ENCODE results near the gene RHBDF1. TPM values are rescaled to one million over a fixed set of nuclear protein-coding genes. Genes with fewer than 3 reads are reported as not detected.
A peak's percentile ranks its signal among the peaks of the same experiment; 100 is the strongest.

Gene RHBDF1
- polyA plus RNA-seq (2012; ENCODE audit: low read depth, missing spikeins) = 3.3 TPM

GRCh38 chr16:72561-73548 lies at the start of gene RHBDF1:
Gene RHBDF1 (minus strand): TSS chr16:72631. CDS start chr16:65015, 7,616 bp downstream.
- DNase-seq (ENCODE audit: insufficient read length, low spot score) = no peak
- TF ChIP-seq POLR2AphosphoS5 (IDR thresholded peaks at IDR 0.05; ENCODE audit: low read depth, low read length) (no peak), PAX5 (IDR thresholded peaks at IDR 0.05; ENCODE audit: insufficient read depth, low read length, severe bottlenecking) (no peak), POU2F2 (IDR thresholded peaks at IDR 0.05; ENCODE audit: low read depth, low read length) (no peak), SPI1 (IDR thresholded peaks at IDR 0.05; ENCODE audit: low read depth, low read length) (no peak), POLR2A (IDR thresholded peaks at IDR 0.05; ENCODE audit: low read depth, low read length) (no peak), TAF1 (IDR thresholded peaks at IDR 0.05; ENCODE audit: low read depth, low read length) (no peak)
- FAIRE-seq = peak; percentile 87

GRCh38 chr16:120756-121155 lies 48.3 kb upstream of the RHBDF1 start:
- TF ChIP-seq SPI1 (IDR thresholded peaks at IDR 0.05; ENCODE audit: low read depth, low read length) (no peak), POU2F2 (IDR thresholded peaks at IDR 0.05; ENCODE audit: low read depth, low read length) (no peak), POLR2A (IDR thresholded peaks at IDR 0.05; ENCODE audit: low read depth, low read length) (no peak), TAF1 (IDR thresholded peaks at IDR 0.05; ENCODE audit: low read depth, low read length) (no peak), PAX5 (IDR thresholded peaks at IDR 0.05; ENCODE audit: insufficient read depth, low read length, severe bottlenecking) (no peak), POLR2AphosphoS5 (IDR thresholded peaks at IDR 0.05; ENCODE audit: low read depth, low read length) (no peak)
- FAIRE-seq (no peak), DNase-seq (ENCODE audit: insufficient read length, low spot score) (no peak)

- TF ChIP-seq TAF1 (IDR thresholded peaks at IDR 0.05; ENCODE audit: low read depth, low read length) (no peak), POU2F2 (IDR thresholded peaks at IDR 0.05; ENCODE audit: low read depth, low read length) (no peak), POLR2A (IDR thresholded peaks at IDR 0.05; ENCODE audit: low read depth, low read length) (no peak), POLR2AphosphoS5 (IDR thresholded peaks at IDR 0.05; ENCODE audit: low read depth, low read length) (no peak)
- no peak for FAIRE-seq
- no peak for DNase-seq (ENCODE audit: insufficient read length, low spot score)
Measured at GRCh38 chr16:119835-120491, 47.5 kb upstream of the RHBDF1 start.

- DNase-seq (ENCODE audit: insufficient read length, low spot score) (no peak), FAIRE-seq (no peak)
- no peak for TF ChIP-seq POLR2A (IDR thresholded peaks at IDR 0.05; ENCODE audit: low read depth, low read length)
- no peak for TF ChIP-seq PAX5 (IDR thresholded peaks at IDR 0.05; ENCODE audit: insufficient read depth, low read length, severe bottlenecking)
- TF ChIP-seq SPI1 (IDR thresholded peaks at IDR 0.05; ENCODE audit: low read depth, low read length) = no peak
- no peak for TF ChIP-seq POU2F2 (IDR thresholded peaks at IDR 0.05; ENCODE audit: low read depth, low read length)
- TF ChIP-seq TAF1 (IDR thresholded peaks at IDR 0.05; ENCODE audit: low read depth, low read length) = no peak
- TF ChIP-seq POLR2AphosphoS5 (IDR thresholded peaks at IDR 0.05; ENCODE audit: low read depth, low read length) = no peak
Measured at GRCh38 chr16:119295-119694, 46.9 kb upstream of the RHBDF1 start.

- DNase-seq (ENCODE audit: insufficient read length, low spot score) (no peak), FAIRE-seq (no peak)
- no peak for TF ChIP-seq POLR2AphosphoS5 (IDR thresholded peaks at IDR 0.05; ENCODE audit: low read depth, low read length)
- TF ChIP-seq PAX5 (IDR thresholded peaks at IDR 0.05; ENCODE audit: insufficient read depth, low read length, severe bottlenecking) = no peak
- no peak for TF ChIP-seq POU2F2 (IDR thresholded peaks at IDR 0.05; ENCODE audit: low read depth, low read length)
- no peak for TF ChIP-seq SPI1 (IDR thresholded peaks at IDR 0.05; ENCODE audit: low read depth, low read length)
- no peak for TF ChIP-seq POLR2A (IDR thresholded peaks at IDR 0.05; ENCODE audit: low read depth, low read length)
- TF ChIP-seq TAF1 (IDR thresholded peaks at IDR 0.05; ENCODE audit: low read depth, low read length) = no peak
Measured at GRCh38 chr16:118857-119256, 46.4 kb upstream of the RHBDF1 start.

- DNase-seq (ENCODE audit: insufficient read length, low spot score) (peak; percentile 65), FAIRE-seq (peak; percentile 5)
- no peak for TF ChIP-seq PAX5 (IDR thresholded peaks at IDR 0.05; ENCODE audit: insufficient read depth, low read length, severe bottlenecking)
- no peak for TF ChIP-seq SPI1 (IDR thresholded peaks at IDR 0.05; ENCODE audit: low read depth, low read length)
- no peak for TF ChIP-seq POU2F2 (IDR thresholded peaks at IDR 0.05; ENCODE audit: low read depth, low read length)
- no peak for TF ChIP-seq POLR2A (IDR thresholded peaks at IDR 0.05; ENCODE audit: low read depth, low read length)
- TF ChIP-seq TAF1 (IDR thresholded peaks at IDR 0.05; ENCODE audit: low read depth, low read length) = no peak
- TF ChIP-seq POLR2AphosphoS5 (IDR thresholded peaks at IDR 0.05; ENCODE audit: low read depth, low read length) = no peak
Measured at GRCh38 chr16:117379-118365, 45.2 kb upstream of the RHBDF1 start.

- DNase-seq (ENCODE audit: insufficient read length, low spot score) = no peak
- no peak for FAIRE-seq
- no peak for TF ChIP-seq POLR2AphosphoS5 (IDR thresholded peaks at IDR 0.05; ENCODE audit: low read depth, low read length)
- no peak for TF ChIP-seq TAF1 (IDR thresholded peaks at IDR 0.05; ENCODE audit: low read depth, low read length)
- no peak for TF ChIP-seq SPI1 (IDR thresholded peaks at IDR 0.05; ENCODE audit: low read depth, low read length)
- no peak for TF ChIP-seq POU2F2 (IDR thresholded peaks at IDR 0.05; ENCODE audit: low read depth, low read length)
- TF ChIP-seq PAX5 (IDR thresholded peaks at IDR 0.05; ENCODE audit: insufficient read depth, low read length, severe bottlenecking) = no peak
- TF ChIP-seq POLR2A (IDR thresholded peaks at IDR 0.05; ENCODE audit: low read depth, low read length) = no peak
Measured at GRCh38 chr16:116015-116414, 43.6 kb upstream of the RHBDF1 start.

GRCh38 chr16:114327-114726 lies 41.9 kb upstream of the RHBDF1 start:
- no peak for DNase-seq (ENCODE audit: insufficient read length, low spot score)
- FAIRE-seq = no peak
- TF ChIP-seq SPI1 (IDR thresholded peaks at IDR 0.05; ENCODE audit: low read depth, low read length) (no peak), POU2F2 (IDR thresholded peaks at IDR 0.05; ENCODE audit: low read depth, low read length) (no peak), PAX5 (IDR thresholded peaks at IDR 0.05; ENCODE audit: insufficient read depth, low read length, severe bottlenecking) (no peak), POLR2A (IDR thresholded peaks at IDR 0.05; ENCODE audit: low read depth, low read length) (no peak), POLR2AphosphoS5 (IDR thresholded peaks at IDR 0.05; ENCODE audit: low read depth, low read length) (no peak), TAF1 (IDR thresholded peaks at IDR 0.05; ENCODE audit: low read depth, low read length) (no peak)
